ENCODE measurements around the gene CD47.

- TF ChIP-seq ZHX1 (CRISPR knock-in tag; IDR thresholded peaks at IDR 0.05; ENCODE audit: low read depth): no peak
- no peak for TF ChIP-seq MZF1 (CRISPR knock-in tag; IDR thresholded peaks at IDR 0.05; ENCODE audit: borderline replicate concordance)
- no peak for TF ChIP-seq POLR2A (IDR thresholded peaks at IDR 0.05; ENCODE audit: insufficient read depth in 1 of 2, low read depth in 2 of 2, low read length in 2 of 2)
- TF ChIP-seq THAP11 (CRISPR knock-in tag; IDR thresholded peaks at IDR 0.05): no peak
- no peak for TF ChIP-seq ZNF746 (CRISPR knock-in tag; IDR thresholded peaks at IDR 0.05)
- TF ChIP-seq MEF2D (CRISPR knock-in tag; IDR thresholded peaks at IDR 0.05): no peak
- TF ChIP-seq CTCF (CRISPR knock-in tag; IDR thresholded peaks at IDR 0.05): no peak
- no peak for TF ChIP-seq NR1H2 (CRISPR knock-in tag; IDR thresholded peaks at IDR 0.05; ENCODE audit: borderline replicate concordance, low read depth)
- no peak for TF ChIP-seq PHF21A (CRISPR knock-in tag; IDR thresholded peaks at IDR 0.05)
- no peak for TF ChIP-seq SMC3 (IDR thresholded peaks at IDR 0.05; ENCODE audit: low read length)
- TF ChIP-seq SIN3A (IDR thresholded peaks at IDR 0.05; ENCODE audit: borderline replicate concordance, low read depth, low read length): no peak
Measured at GRCh38 chr3:108070356-108070755, 20.5 kb downstream of the CD47 start.
